Activated naive CD4-positive, alpha-beta T cell treated with anti-CD3 and anti-CD28 coated beads, Interleukin-2, amount 10 ng/mL, durations not matched to agents 7 days and 5 days (primary cell): Measurements from ENCODE around the gene CASP7.

Experiments
- CTCF ChIA-PET: fragments of 350-600 bp; sonication (Branson Sonifier 250); formaldehyde crosslinking; loops from one replicate; lab custom pipeline; 2021; ENCODE audit warnings: antibody characterized with exemption; lab: Charles Lee
- DNase-seq: peaks from one replicate; pipeline ENCODE4 v3.0.0-alpha.2; 2020
- H3K27ac Mint-ChIP-seq: one replicate; pipeline ENCODE4 v1.8.0; 2021; ENCODE audit warnings: mild to moderate bottlenecking, moderate library complexity, mixed read lengths
- H3K27me3 Mint-ChIP-seq: one replicate; pipeline ENCODE4 v1.8.0; 2021; ENCODE audit warnings: mild to moderate bottlenecking, mixed read lengths
- H3K36me3 Mint-ChIP-seq: one replicate; pipeline ENCODE4 v1.8.0; 2021; ENCODE audit warnings: mixed read lengths
- H3K4me1 Mint-ChIP-seq: one replicate; pipeline ENCODE4 v1.8.0; 2021; ENCODE audit warnings: mixed read lengths
- H3K4me3 Mint-ChIP-seq: one replicate; pipeline ENCODE4 v1.8.0; 2021; ENCODE audit warnings: mild to moderate bottlenecking, moderate library complexity, mixed read lengths
- H3K9me3 Mint-ChIP-seq: one replicate; pipeline ENCODE4 v1.8.0; 2021; ENCODE audit warnings: mixed read lengths

Gene CASP7

DNA sequence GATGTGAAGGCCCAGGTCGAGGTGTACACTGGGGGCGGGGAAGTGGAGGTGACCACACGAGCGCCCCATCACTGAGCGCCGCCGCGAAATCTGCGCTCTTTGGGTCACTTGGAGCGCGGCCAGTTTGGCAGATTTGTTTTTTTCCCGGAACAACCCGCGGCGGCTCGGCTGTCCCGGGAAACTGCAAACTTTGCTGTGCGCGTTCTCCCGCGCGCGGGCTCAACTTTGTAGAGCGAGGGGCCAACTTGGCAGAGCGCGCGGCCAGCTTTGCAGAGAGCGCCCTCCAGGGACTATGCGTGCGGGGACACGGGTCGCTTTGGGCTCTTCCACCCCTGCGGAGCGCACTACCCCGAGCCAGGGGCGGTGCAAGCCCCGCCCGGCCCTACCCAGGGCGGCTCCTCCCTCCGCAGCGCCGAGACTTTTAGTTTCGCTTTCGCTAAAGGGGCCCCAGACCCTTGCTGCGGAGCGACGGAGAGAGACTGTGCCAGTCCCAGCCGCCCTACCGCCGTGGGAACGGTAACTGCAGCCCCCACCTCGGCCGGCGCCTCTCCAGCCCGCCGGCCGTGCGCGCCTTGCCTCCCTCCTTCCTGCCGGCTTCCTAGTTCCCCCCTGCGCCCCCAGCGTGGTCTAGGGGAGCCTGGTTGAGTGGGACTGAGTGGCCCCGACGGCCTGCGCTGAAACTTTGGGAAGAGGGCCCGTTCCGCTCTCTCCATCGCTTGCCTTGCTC, at the start of gene CASP7:
Gene CASP7 (plus strand): TSS at position 450 of the 727 bp plus-strand sequence. CDS start 17,582 bp downstream, outside the sequence.
- Mint-ChIP-seq H3K4me1 (peaks cover 42% of the 10 kb centered on the region), H3K36me3 (peaks cover 27% of the 10 kb centered on the region), H3K4me3 (peak within 1 kb of the TSS; percentile 91), H3K9me3 (peaks cover 9% of the 10 kb centered on the region), H3K27ac (peak within 1 kb of the TSS; percentile 90), H3K27me3 (peaks cover 8% of the 10 kb centered on the region)
- CTCF ChIA-PET, result interaction anchor here (0.8 to 1.5 kb wide), 4 partner anchors 9 to 26 kb away, joined by 3 to 5 read pairs (median 4); no protein-coding TSS in a partner anchor
- peak; percentile 91 for DNase-seq

DNA sequence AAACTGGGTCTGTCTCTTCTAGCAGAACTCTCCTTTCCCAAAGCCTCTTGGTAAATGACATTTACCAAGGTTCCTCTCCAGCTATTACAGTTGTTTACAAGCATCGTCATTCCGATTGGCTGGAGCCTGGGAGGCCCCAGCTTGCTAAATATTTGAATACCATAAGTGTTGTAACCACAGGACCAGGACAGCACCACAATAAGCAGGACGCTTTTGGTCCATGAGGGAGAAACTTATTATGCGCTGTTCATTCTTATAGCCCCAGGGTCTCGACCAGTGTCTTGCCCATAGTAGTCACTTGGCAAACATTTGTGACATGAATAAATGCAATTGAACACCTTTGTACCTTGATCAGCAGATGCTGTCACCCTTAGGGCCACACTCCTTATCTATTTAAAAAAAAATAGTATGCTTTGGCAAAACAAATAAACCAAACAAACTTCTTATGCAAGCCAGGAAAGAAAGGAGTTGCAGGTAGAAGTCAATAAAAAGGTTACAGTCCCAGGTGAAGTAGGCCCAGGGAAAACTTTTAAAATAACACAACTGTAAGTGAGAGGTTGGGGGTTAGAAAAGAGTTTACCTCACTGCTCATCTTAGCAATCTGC, 48.7 kb upstream of the CASP7 start:
- no peak overlapping the region for H3K4me3 Mint-ChIP-seq
- CTCF ChIA-PET, result no interaction called here
- no peaks in the 10 kb centered on the region for H3K36me3 Mint-ChIP-seq
- no peaks in the 10 kb centered on the region for H3K9me3 Mint-ChIP-seq
- no peak for DNase-seq
- no peaks in the 10 kb centered on the region for H3K4me1 Mint-ChIP-seq
- H3K27ac Mint-ChIP-seq, result no peak overlapping the region
- peaks cover 6% of the 10 kb centered on the region for H3K27me3 Mint-ChIP-seq

DNA sequence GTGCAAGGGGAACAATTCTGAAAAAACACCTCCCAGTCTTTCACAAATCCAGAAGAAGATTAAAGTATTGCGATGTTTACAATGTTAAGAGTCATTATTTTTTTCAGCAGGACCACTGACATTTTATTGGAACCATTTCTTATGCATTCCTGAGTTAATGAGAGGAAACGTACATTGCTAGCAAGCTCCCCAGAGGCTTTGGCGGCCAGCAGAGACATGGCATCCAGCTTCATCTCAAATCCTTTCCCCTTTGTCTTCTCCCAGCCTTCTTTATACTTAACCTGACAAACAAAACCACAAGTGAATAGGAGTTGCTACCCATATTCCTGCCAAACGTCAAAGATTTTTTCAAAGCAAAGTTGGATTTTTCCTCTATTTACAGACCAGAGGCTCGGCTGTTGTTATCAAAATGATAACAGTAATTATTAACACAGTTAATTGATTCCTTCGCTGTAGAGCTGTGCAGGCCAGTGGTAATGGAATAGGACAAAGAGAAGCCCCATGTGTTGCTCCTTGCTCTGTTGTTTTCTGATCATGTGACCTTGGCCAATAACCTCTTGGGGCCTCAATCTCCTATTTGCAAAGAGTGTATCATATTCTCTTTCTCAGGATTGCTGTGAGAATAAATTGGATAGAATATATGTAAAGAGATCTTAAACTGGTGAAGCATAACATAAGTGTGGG, 47.9 kb upstream of the CASP7 start:
- H3K27me3 Mint-ChIP-seq, result peaks cover 8% of the 10 kb centered on the region
- CTCF ChIA-PET, result no interaction called here
- H3K4me1 Mint-ChIP-seq, result no peaks in the 10 kb centered on the region
- no peaks in the 10 kb centered on the region for H3K36me3 Mint-ChIP-seq
- no peak for DNase-seq
- no peak overlapping the region for H3K4me3 Mint-ChIP-seq
- no peaks in the 10 kb centered on the region for H3K9me3 Mint-ChIP-seq
- no peak overlapping the region for H3K27ac Mint-ChIP-seq

DNA sequence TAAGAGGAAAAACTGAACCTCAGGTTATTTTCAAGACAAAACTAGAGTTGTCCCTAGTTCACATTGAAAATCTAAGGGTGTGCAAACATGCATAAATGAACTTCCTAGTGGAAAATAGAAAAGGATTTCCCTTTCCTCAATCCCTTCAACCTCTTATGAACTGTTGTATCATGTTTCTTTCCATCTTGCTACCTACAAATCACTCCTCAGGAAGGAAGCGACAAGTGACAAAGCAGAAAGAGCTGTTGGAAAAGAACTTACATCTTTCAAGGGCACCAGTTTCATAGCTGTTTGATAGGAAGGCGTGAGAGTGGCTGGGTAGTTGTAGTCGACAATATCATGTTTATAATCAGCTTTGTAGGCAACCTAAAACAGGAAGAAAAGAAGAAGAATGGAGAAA, 39.7 kb upstream of the CASP7 start:
- Mint-ChIP-seq H3K4me3 (no peak overlapping the region), H3K4me1 (no peaks in the 10 kb centered on the region), H3K27me3 (peaks cover 15% of the 10 kb centered on the region), H3K9me3 (no peaks in the 10 kb centered on the region), H3K36me3 (no peaks in the 10 kb centered on the region), H3K27ac (no peak overlapping the region)
- DNase-seq, result no peak
- CTCF ChIA-PET, result no interaction called here

GRCh38 chr10:113641702-113642101, 38.0 kb upstream of the CASP7 start:
- CTCF ChIA-PET, result no interaction called here
- Mint-ChIP-seq H3K4me1 (no peaks in the 10 kb centered on the region), H3K9me3 (no peaks in the 10 kb centered on the region), H3K27me3 (peaks cover 7% of the 10 kb centered on the region), H3K4me3 (no peak overlapping the region), H3K27ac (no peak overlapping the region), H3K36me3 (no peaks in the 10 kb centered on the region)
- DNase-seq, result no peak

DNA sequence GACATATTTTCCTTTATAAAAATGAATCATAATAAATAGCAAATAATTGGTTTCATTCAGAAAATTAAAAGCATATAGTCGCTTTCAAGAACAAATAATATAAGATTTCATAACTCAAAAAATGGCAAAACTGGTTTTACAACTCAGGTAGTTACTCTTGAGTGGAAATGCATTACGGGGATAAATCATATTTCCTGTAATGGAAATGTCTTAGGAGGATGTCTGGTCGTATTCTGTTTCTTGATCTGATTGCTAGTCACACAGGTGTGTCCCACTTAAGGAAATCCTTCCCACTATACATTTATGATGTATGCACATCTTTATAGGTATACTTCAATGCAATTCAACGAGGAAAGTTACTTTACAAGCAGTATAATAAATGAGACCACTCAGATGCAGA, 36.5 kb upstream of the CASP7 start:
- no peaks in the 10 kb centered on the region for H3K4me1 Mint-ChIP-seq
- DNase-seq, result no peak
- H3K27ac Mint-ChIP-seq, result no peak overlapping the region
- H3K4me3 Mint-ChIP-seq, result no peak overlapping the region
- H3K27me3 Mint-ChIP-seq, result peaks cover 6% of the 10 kb centered on the region
- H3K9me3 Mint-ChIP-seq, result no peaks in the 10 kb centered on the region
- no peaks in the 10 kb centered on the region for H3K36me3 Mint-ChIP-seq
- CTCF ChIA-PET, result no interaction called here

GRCh38 chr10:113644185-113645120, 35.3 kb upstream of the CASP7 start:
- Mint-ChIP-seq H3K9me3 (no peaks in the 10 kb centered on the region), H3K27ac (no peak overlapping the region), H3K4me1 (no peaks in the 10 kb centered on the region), H3K4me3 (no peak overlapping the region), H3K27me3 (peaks cover 3% of the 10 kb centered on the region), H3K36me3 (no peaks in the 10 kb centered on the region)
- DNase-seq, result no peak
- CTCF ChIA-PET, result no interaction called here

GRCh38 chr10:113646336-113647201, 33.1 kb upstream of the CASP7 start:
- no peaks in the 10 kb centered on the region for H3K9me3 Mint-ChIP-seq
- H3K27me3 Mint-ChIP-seq, result peaks cover 4% of the 10 kb centered on the region
- H3K4me3 Mint-ChIP-seq, result no peak overlapping the region
- DNase-seq, result no peak
- H3K4me1 Mint-ChIP-seq, result no peaks in the 10 kb centered on the region
- H3K27ac Mint-ChIP-seq, result no peak overlapping the region
- H3K36me3 Mint-ChIP-seq, result no peaks in the 10 kb centered on the region
- CTCF ChIA-PET, result no interaction called here

DNA sequence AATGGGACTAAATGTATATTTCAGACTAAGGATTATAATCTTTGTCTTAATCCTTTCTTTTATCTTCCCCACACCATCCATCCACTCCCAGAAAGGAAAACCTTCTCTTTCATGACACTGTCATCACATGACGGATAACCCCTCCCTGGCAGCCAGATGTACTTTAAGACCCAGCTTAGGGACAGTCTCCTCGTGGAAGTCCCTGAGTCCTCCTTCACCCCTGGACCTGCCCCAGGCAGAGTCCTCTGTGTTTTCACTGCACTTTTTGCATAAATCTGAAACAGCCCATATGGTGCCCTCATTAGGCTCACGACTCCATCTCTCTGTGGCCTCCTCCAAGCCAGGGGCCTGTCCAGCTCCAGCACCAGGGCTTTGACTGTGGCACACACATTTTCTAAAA, 31.9 kb upstream of the CASP7 start:
- Mint-ChIP-seq H3K4me1 (no peaks in the 10 kb centered on the region), H3K36me3 (no peaks in the 10 kb centered on the region), H3K27ac (no peak overlapping the region), H3K9me3 (no peaks in the 10 kb centered on the region), H3K27me3 (peaks cover 7% of the 10 kb centered on the region), H3K4me3 (no peak overlapping the region)
- DNase-seq, result no peak
- CTCF ChIA-PET, result no interaction called here

- H3K27me3 Mint-ChIP-seq, result peaks cover 7% of the 10 kb centered on the region
- DNase-seq, result no peak
- H3K27ac Mint-ChIP-seq, result no peak overlapping the region
Observed at GRCh38 chr10:113648478-113648877, 31.2 kb upstream of the CASP7 start.

GRCh38 chr10:113650172-113650571, 29.5 kb upstream of the CASP7 start:
- no peak overlapping the region for H3K27ac Mint-ChIP-seq
- no peak for DNase-seq
- CTCF ChIA-PET, result no interaction called here
- peaks cover 16% of the 10 kb centered on the region for H3K27me3 Mint-ChIP-seq
- H3K4me1 Mint-ChIP-seq, result no peaks in the 10 kb centered on the region
- H3K36me3 Mint-ChIP-seq, result no peaks in the 10 kb centered on the region
- H3K4me3 Mint-ChIP-seq, result no peak overlapping the region
- no peaks in the 10 kb centered on the region for H3K9me3 Mint-ChIP-seq

More at GRCh38 chr10:113648478-113648877, 31.2 kb upstream of the CASP7 start:
- Mint-ChIP-seq H3K4me1 (no peaks in the 10 kb centered on the region), H3K4me3 (no peak overlapping the region), H3K9me3 (no peaks in the 10 kb centered on the region), H3K36me3 (no peaks in the 10 kb centered on the region)
- CTCF ChIA-PET, result no interaction called here

- DNase-seq, result no peak
- Mint-ChIP-seq H3K27me3 (peaks cover 16% of the 10 kb centered on the region), H3K27ac (no peak overlapping the region), H3K36me3 (no peaks in the 10 kb centered on the region), H3K4me3 (no peak overlapping the region), H3K4me1 (no peaks in the 10 kb centered on the region), H3K9me3 (no peaks in the 10 kb centered on the region)
- CTCF ChIA-PET, result no interaction called here
Observed at GRCh38 chr10:113651021-113651420, 28.7 kb upstream of the CASP7 start.

DNA sequence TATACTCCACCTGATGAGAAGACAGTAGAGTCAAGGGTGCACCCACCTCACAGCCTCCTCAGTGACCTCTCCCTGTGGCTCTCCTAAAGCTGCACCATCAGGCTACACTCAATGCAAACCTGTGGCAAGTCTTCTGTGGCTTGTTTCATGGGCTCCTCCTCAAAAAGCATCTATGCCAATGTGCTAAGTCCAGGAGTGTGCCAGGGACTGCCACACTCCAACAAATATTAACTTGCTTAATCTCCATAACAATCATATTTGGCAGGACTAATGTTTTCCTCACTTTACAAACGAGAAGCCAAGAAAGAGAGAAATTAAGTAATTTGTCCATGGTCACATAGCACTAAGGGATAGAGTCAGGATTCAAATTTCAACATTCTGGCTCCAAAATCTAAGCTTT, 27.8 kb upstream of the CASP7 start:
- Mint-ChIP-seq H3K4me3 (no peak overlapping the region), H3K36me3 (no peaks in the 10 kb centered on the region), H3K9me3 (no peaks in the 10 kb centered on the region), H3K27me3 (peaks cover 18% of the 10 kb centered on the region), H3K4me1 (no peaks in the 10 kb centered on the region), H3K27ac (no peak overlapping the region)
- DNase-seq, result no peak
- CTCF ChIA-PET, result no interaction called here
